Panc1 (cell line): Measurements from ENCODE around the gene LDLRAD4. TPM values are rescaled to one million over a fixed set of nuclear protein-coding genes. Genes with fewer than 3 reads are reported as not detected.

Experiments
- ATAC-seq: fragments of 200-7000 bp; cut with Tn5 transposase; 2 replicates; pipeline ENCODE4 v1.9.1; 2020; ENCODE audit warnings: mild to moderate bottlenecking, moderate library complexity
- BruUV-seq: library from RNA; stranded (reverse); fragments of 400-500 nt; replicated peaks from 2 replicates; lab custom pipeline; 2021; lab: Mats Ljungman, UMichigan
- CTCF ChIA-PET: fragments of 300-600 bp; sonication (Branson Sonifier 250); formaldehyde crosslinking; loops from one replicate; lab custom pipeline; 2022; ENCODE audit warnings: antibody characterized with exemption; lab: Charles Lee
- POLR2A ChIA-PET: fragments of 300-600 bp; sonication (Branson Sonifier 250); formaldehyde crosslinking; loops from one replicate; lab custom pipeline; 2022; ENCODE audit warnings: antibody characterized with exemption; lab: Charles Lee
- DNase-seq: peaks from one replicate; pipeline ENCODE4 v3.0.0-alpha.2; 2010; ENCODE audit warnings: low read depth, low spot score
- H3K27ac ChIP-seq: 2 replicates; pipeline ENCODE4 v1.5.1; 2011; ENCODE audit warnings: mild to moderate bottlenecking, low read length, inconsistent platforms
- H3K27me3 ChIP-seq: fragments of 200-500 bp; sonication (Bioruptor generic); 2 replicates; pipeline ENCODE4 v1.6.0; 2014; ENCODE audit warnings: low read length, inconsistent platforms; ENCODE audit not compliant: control insufficient read depth, insufficient read depth
- H3K36me3 ChIP-seq: fragments of 200-500 bp; sonication (Bioruptor generic); 2 replicates; pipeline ENCODE4 v1.5.1; 2014; ENCODE audit warnings: inconsistent platforms, mild to moderate bottlenecking, low read length, moderate library complexity; ENCODE audit not compliant: control insufficient read depth, insufficient read depth
- H3K4me1 ChIP-seq: 2 replicates; pipeline ENCODE4 v1.5.1; 2011; ENCODE audit warnings: inconsistent platforms, mild to moderate bottlenecking, low read length, moderate library complexity; ENCODE audit not compliant: control insufficient read depth, insufficient read depth
- H3K4me3 ChIP-seq, 2 experiments: 2 replicates each; pipeline ENCODE4 v1.5.1; 2011 to 2012; ENCODE audit warnings: low read depth in 2 of 2, low read length in 2 of 2, mild to moderate bottlenecking in 2 of 2, inconsistent platforms in 1 of 2, moderate library complexity in 1 of 2
- H3K9me3 ChIP-seq: fragments of 200-500 bp; sonication (Bioruptor generic); 2 replicates; pipeline ENCODE4 v1.5.1; 2014; ENCODE audit warnings: low read depth, mild to moderate bottlenecking, inconsistent platforms, low read length, moderate library complexity; ENCODE audit not compliant: control insufficient read depth, insufficient read depth
- CTCF ChIP-seq: fragments of 450-650 bp; IDR thresholded peaks from 2 replicates; pipeline ENCODE4 v1.5.1; 2017; ENCODE audit warnings: mild to moderate bottlenecking
- POLR2AphosphoS5 ChIP-seq: IDR thresholded peaks from 2 replicates; pipeline ENCODE4 v1.6.1; 2012; ENCODE audit warnings: mild to moderate bottlenecking, low read depth, low read length, moderate library complexity
- REST ChIP-seq, 2 experiments: IDR thresholded peaks; 2 replicates each; pipeline ENCODE4 v1.6.1; 2011 to 2012; ENCODE audit warnings: low read depth in 2 of 2, control low read depth in 1 of 2, low read length in 1 of 2, mild to moderate bottlenecking in 1 of 2, moderate library complexity in 1 of 2; ENCODE audit not compliant: insufficient read depth in 1 of 2
- SIN3A ChIP-seq: IDR thresholded peaks from 2 replicates; pipeline ENCODE4 v1.6.1; 2012; ENCODE audit warnings: low read depth, mild to moderate bottlenecking, low read length, moderate library complexity, borderline replicate concordance; ENCODE audit not compliant: insufficient read depth
- TCF7L2 ChIP-seq: IDR thresholded peaks from 2 replicates; pipeline ENCODE4 v1.6.1; 2011; ENCODE audit warnings: mild to moderate bottlenecking, low read depth, low read length, inconsistent platforms
- in situ Hi-C: cut with HindIII; loops from 2 replicates; pipeline ENCODE4 v1.10.0; 2016; ENCODE audit warnings: low sequenced_read_pairs, low pct_unique_long_range_greater_than_20kb
- intact Hi-C: fragments of 100-400 bp; cut with micrococcal nuclease; formaldehyde crosslinking; loops from one replicate; pipeline ENCODE4 v1.10.0; 2022; ENCODE audit not compliant: unreplicated experiment
- total RNA-seq: library from RNA; stranded (reverse); gene quantifications from one replicate; pipeline ENCODE4 v1.2.1, GENCODE V29; 2021; ENCODE audit not compliant: unreplicated experiment

Gene LDLRAD4
- total RNA-seq, 1 experiment from 2014 or later = 0.28 TPM

- ATAC-seq = no peak
- CTCF ChIA-PET = no interaction called here
- intact Hi-C loops = no loop called here
Measured at GRCh38 chr18:13570216-13570615, 351.7 kb downstream of the LDLRAD4 start.

GRCh38 chr18:13570856-13571495, 352.4 kb downstream of the LDLRAD4 start:
- CTCF ChIA-PET = no interaction called here
- ATAC-seq (no peak), DNase-seq (no peak)
- Histone ChIP-seq H3K36me3 (no peaks in the 10 kb centered on the region), H3K4me3 (no peak overlapping the region), H3K4me1 (no peaks in the 10 kb centered on the region), H3K27me3 (no peaks in the 10 kb centered on the region), H3K27ac (no peak overlapping the region), H3K9me3 (no peaks in the 10 kb centered on the region)
- intact Hi-C loops = no loop called here
- no TSS peak for BruUV-seq
- no peak for TF ChIP-seq CTCF
- no peak for TF ChIP-seq REST (IDR thresholded peaks at IDR 0.05; ENCODE audit: insufficient read depth in 1 of 2, low read depth in 2 of 2, low read length in 1 of 2)
- TF ChIP-seq TCF7L2 = no peak
- no peak for TF ChIP-seq SIN3A
- TF ChIP-seq POLR2AphosphoS5 = no peak
- POLR2A ChIA-PET = no interaction called here
- in situ Hi-C loops = no loop called here

More at GRCh38 chr18:13570216-13570615, 351.7 kb downstream of the LDLRAD4 start:
- H3K27ac ChIP-seq = no peak overlapping the region
- POLR2A ChIA-PET = no interaction called here
- H3K4me3 ChIP-seq = no peak overlapping the region
- no TSS peak for BruUV-seq
- TF ChIP-seq SIN3A = no peak
- no peak for TF ChIP-seq CTCF
- no peak for TF ChIP-seq POLR2AphosphoS5
- TF ChIP-seq TCF7L2 = no peak
- TF ChIP-seq REST (IDR thresholded peaks at IDR 0.05; ENCODE audit: insufficient read depth in 1 of 2, low read depth in 2 of 2, low read length in 1 of 2) = no peak
- in situ Hi-C loops = no loop called here
- no peaks in the 10 kb centered on the region for H3K27me3 ChIP-seq
- DNase-seq = no peak
- H3K36me3 ChIP-seq = no peaks in the 10 kb centered on the region
- no peaks in the 10 kb centered on the region for H3K4me1 ChIP-seq
- no peaks in the 10 kb centered on the region for H3K9me3 ChIP-seq
